ENCODE measurements around the gene ZNF469.

GRCh38 chr16:88366032-88366703, 16.6 kb upstream of the ZNF469 start:
- TF ChIP-seq ZFX (IDR thresholded peaks at IDR 0.05) (no peak), CTCF (conservative IDR thresholded peaks at IDR 0.05) (no peak)

Data from C4-2B (cell line).